22Rv1 (cell line): ENCODE data around the gene ALG8.

Experiments used
- ZFX ChIP-seq: fragments of 450-650 bp; IDR thresholded peaks from 2 replicates; pipeline ENCODE4 v1.6.1; 2017; ENCODE audit warnings: antibody characterized with exemption, borderline replicate concordance
- TF ChIP-seq, protein P1 (sequence below): fragments of 450-650 bp; IDR thresholded peaks from 2 replicates; pipeline ENCODE4 v1.5.1; 2017; ENCODE audit warnings: mild to moderate bottlenecking

DNA sequence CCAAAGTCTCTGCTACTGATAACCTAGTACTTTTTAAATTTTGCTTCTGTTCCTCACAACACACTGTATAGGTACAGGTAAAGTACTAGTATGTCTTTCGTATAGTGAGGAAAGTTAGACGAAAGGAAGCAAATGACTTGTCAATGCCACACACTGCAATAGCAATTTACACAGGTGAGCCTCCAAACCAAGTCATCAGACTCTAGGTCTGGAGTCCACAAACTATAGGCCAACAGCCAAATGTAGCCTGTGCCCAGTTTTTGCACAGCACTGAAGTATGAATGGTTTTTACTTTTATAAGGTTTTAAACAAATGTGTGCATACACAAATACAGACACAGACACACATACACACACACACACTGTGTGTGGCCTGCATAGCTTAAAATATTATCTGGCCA lies 28.1 kb downstream of the ALG8 start:
- TF ChIP-seq, protein P1, sequence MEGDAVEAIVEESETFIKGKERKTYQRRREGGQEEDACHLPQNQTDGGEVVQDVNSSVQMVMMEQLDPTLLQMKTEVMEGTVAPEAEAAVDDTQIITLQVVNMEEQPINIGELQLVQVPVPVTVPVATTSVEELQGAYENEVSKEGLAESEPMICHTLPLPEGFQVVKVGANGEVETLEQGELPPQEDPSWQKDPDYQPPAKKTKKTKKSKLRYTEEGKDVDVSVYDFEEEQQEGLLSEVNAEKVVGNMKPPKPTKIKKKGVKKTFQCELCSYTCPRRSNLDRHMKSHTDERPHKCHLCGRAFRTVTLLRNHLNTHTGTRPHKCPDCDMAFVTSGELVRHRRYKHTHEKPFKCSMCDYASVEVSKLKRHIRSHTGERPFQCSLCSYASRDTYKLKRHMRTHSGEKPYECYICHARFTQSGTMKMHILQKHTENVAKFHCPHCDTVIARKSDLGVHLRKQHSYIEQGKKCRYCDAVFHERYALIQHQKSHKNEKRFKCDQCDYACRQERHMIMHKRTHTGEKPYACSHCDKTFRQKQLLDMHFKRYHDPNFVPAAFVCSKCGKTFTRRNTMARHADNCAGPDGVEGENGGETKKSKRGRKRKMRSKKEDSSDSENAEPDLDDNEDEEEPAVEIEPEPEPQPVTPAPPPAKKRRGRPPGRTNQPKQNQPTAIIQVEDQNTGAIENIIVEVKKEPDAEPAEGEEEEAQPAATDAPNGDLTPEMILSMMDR = no peak
- TF ChIP-seq ZFX = no peak
